Measurements from ENCODE around the gene SMARCD1. TPM values are rescaled to one million over a fixed set of nuclear protein-coding genes. Genes with fewer than 3 reads are reported as not detected.

The SMARCD1 gene
- total and polyA plus RNA-seq, 9 of the 15 experiments (the other 6 are each of a cell fraction or from before 2014, with no cell fraction given) = 0.86 to 91.7 (median 48.0) TPM

DNA sequence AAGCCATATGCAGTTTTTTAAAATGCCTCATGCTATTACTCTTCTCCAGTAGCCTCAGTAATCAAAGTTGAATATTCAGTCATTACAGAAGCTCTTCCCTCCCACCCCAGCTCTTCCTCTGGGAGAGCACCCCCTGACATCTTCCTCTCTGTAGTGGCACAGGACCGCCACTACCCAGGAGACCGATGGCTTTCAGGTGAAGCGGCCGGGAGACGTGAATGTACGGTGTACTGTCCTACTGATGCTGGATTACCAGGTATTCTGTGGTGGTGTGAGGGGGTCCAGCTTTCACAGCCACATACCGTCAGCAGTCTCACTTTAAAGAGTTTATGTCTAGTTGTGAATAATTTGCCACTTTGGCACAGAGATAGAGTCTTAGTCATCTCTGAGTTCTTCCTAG is 4.6 kb downstream of the SMARCD1 start (continued):
- TF ChIP-seq, protein P1, sequence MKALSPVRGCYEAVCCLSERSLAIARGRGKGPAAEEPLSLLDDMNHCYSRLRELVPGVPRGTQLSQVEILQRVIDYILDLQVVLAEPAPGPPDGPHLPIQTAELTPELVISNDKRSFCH (CRISPR knock-in tag; IDR thresholded peaks at IDR 0.05) = no peak
- TF ChIP-seq, protein P1 (tag; IDR thresholded peaks at IDR 0.05) = no peak

DNA sequence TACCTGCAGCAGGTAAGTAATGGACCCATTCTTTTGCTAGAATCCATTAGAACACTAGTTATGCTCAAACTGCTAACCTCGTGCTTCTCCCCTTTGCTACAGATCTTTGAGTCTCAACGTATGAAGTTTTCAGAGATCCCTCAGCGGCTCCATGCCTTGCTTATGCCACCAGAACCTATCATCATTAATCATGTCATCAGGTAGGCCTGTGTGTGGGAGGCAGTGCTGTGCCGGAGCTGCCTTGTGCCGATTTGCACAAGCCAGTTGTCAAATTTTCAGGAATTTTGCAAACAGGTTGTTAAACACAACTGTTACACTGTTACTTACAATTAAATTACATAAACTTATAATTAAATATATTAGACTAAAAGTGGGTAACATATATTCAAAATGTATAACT is 5.2 kb downstream of the SMARCD1 start:
- intact Hi-C loops (cut with micrococcal nuclease) = no loop called here
- H3K4me1 ChIP-seq (replicated peaks in 1 of 2; ENCODE audit: control insufficient read depth in 2 of 2, insufficient read depth in 2 of 2, low read length in 2 of 2) = peaks cover 5 to 7% of the 10 kb centered on the region in 2 experiments; a peak in 3 of 5 replicates
- H3K4me3 ChIP-seq = no peak overlapping the region
- POLR2A ChIA-PET = interaction anchor here (1.3 to 1.7 kb wide), 2 partner anchors 14 to 20 kb away, joined by 3 to 5 read pairs; partner anchors contain the start of gene GPD1
- H3K27me3 ChIP-seq (ENCODE audit: control insufficient read depth in 2 of 2, insufficient read depth in 2 of 2, low read length in 2 of 2) = no peaks in the 10 kb centered on the region
- H3K9me1 ChIP-seq (ENCODE audit: control insufficient read depth, insufficient read depth, low read length) = no peaks in the 10 kb centered on the region
- no TSS peak for BruUV-seq (replicated peaks)
- 93% methylated on average over 5 of the region's 5 CpGs for WGBS (ENCODE audit: insufficient coverage, low coverage, missing lambda C conversion rate)
- no peak for FAIRE-seq
- H4K20me1 ChIP-seq (replicated peaks; ENCODE audit: control insufficient read depth, insufficient read depth, low read length) = peaks cover 5% of the 10 kb centered on the region
- no peak overlapping the region for H3K9ac ChIP-seq (ENCODE audit: insufficient read depth in 1 of 2, low read depth in 2 of 2, low read length in 2 of 2)
- H3K79me2 ChIP-seq (ENCODE audit: control insufficient read depth, insufficient read depth, low read length) = peaks cover 7% of the 10 kb centered on the region
- no peak for DNase-seq (ENCODE audit: extremely low read depth in 1 of 4, low spot score in 3 of 4)
- ATAC-seq = no peak
- TF ChIP-seq, protein P2, sequence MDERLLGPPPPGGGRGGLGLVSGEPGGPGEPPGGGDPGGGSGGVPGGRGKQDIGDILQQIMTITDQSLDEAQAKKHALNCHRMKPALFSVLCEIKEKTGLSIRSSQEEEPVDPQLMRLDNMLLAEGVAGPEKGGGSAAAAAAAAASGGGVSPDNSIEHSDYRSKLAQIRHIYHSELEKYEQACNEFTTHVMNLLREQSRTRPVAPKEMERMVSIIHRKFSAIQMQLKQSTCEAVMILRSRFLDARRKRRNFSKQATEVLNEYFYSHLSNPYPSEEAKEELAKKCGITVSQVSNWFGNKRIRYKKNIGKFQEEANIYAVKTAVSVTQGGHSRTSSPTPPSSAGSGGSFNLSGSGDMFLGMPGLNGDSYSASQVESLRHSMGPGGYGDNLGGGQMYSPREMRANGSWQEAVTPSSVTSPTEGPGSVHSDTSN (CRISPR knock-in tag; IDR thresholded peaks at IDR 0.05; ENCODE audit: low read depth) = no peak
- TF ChIP-seq, protein P2 (tag; conservative IDR thresholded peaks at IDR 0.05; ENCODE audit: low read depth) = peak; percentile 88
- TF ChIP-seq MEIS2 (IDR thresholded peaks at IDR 0.05; ENCODE audit: partially characterized antibody) (peak; percentile 38), MBD2 (IDR thresholded peaks at IDR 0.05; ENCODE audit: borderline replicate concordance, low read depth) (no peak)
- H3K4me2 ChIP-seq (ENCODE audit: insufficient read depth, low read length) = no peak overlapping the region
- no peak overlapping the region for H2AFZ ChIP-seq (ENCODE audit: low read depth, low read length)
- peaks cover 84% of the 10 kb centered on the region for H3K36me3 ChIP-seq (ENCODE audit: control insufficient read depth, insufficient read depth, low read length)
- in situ Hi-C loops (cut with MboI) = no loop called here
- H3K27ac ChIP-seq (ENCODE audit: extremely low read depth, low read depth, low read length) = no peak overlapping the region
- no peaks in the 10 kb centered on the region for H3K9me3 ChIP-seq (replicated peaks; ENCODE audit: control insufficient read depth, insufficient read depth, low read depth, low read length)
- CTCF ChIA-PET (ENCODE audit: low intra/inter-chr PET ratio) = no interaction called here

Measured in K562 (cell line).